GM12892 (cell line): ENCODE results near the gene TUBAL3.

Experiments used
- POLR2A ChIP-seq: IDR thresholded peaks from 2 replicates; pipeline ENCODE4 v1.6.1; 2011; ENCODE audit warnings: low read depth, low read length, control low read depth
- POLR2AphosphoS5 ChIP-seq: IDR thresholded peaks from 2 replicates; pipeline ENCODE4 v1.6.1; 2011; ENCODE audit warnings: low read depth, low read length, control low read depth
- TAF1 ChIP-seq: IDR thresholded peaks from 2 replicates; pipeline ENCODE4 v1.6.1; 2011; ENCODE audit warnings: low read depth, mild to moderate bottlenecking, control low read depth, low read length, borderline replicate concordance

DNA sequence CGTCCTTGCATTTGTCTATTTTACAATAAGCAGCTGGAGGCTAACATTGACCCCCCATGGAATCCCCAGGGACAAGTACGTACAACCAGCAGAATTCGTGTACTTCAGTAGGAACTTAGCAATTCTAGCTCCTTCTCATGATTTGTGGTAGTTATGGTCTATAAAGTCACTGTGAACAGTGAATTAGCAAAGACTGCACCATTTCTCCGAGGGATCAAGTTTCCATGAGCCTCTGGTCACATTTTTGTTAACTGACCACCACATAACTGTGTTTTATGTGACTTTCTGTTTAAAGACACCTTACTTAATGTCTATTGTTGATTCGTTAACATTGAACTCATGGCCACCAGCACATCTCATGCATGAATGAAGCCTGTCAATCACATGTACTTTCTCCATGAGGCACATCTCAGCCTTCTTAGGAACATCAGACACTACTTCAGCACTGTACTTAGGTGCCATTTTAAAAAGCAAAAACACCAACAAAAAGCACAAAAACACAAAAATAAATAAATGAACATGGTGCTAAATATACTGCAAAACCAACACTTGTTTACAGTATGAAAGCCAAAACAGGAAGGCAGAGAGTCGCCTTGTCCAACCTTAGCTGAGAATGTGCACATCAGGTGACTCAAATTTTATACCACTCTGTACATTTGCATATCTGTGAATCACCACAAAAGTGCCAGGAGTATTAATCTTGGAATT is 48.9 kb downstream of the TUBAL3 start:
- no peak for TF ChIP-seq TAF1
- no peak for TF ChIP-seq POLR2AphosphoS5
- TF ChIP-seq POLR2A = no peak
